ENCODE results near the gene KLRC2.

KLRC2 gene

GRCh38 chr12:10393291-10393690, 42.5 kb downstream of the KLRC2 start:
- ChIA-PET POLR2A (interaction anchor here (1.0 to 1.3 kb wide), 2 partner anchors 28 to 180 kb away, joined by 3 to 12 read pairs; partner anchors contain the start of gene GABARAPL1), CTCF (interaction anchor here (0.5 kb wide), 1 partner anchor 57 kb away, joined by 3 read pairs; no protein-coding TSS in a partner anchor)
- no peak overlapping the region for H3K27ac ChIP-seq (ENCODE audit: extremely low read depth, low read depth, low read length)
- H3K4me3 ChIP-seq (ENCODE audit: low read depth, low read length) = no peak overlapping the region
- no peaks in the 10 kb centered on the region for H3K9me3 ChIP-seq (ENCODE audit: control insufficient read depth, insufficient read depth, low read depth, low read length)
- peaks cover 22% of the 10 kb centered on the region for H3K4me1 ChIP-seq (ENCODE audit: control insufficient read depth, insufficient read depth, low read length)
- H3K36me3 ChIP-seq (ENCODE audit: control insufficient read depth in 2 of 2, insufficient read depth in 1 of 2, low read length in 2 of 2) = no peaks in the 10 kb centered on the region
- TF ChIP-seq ZBTB8A (tag by site-specific recombination; IDR thresholded peaks at IDR 0.05) (no peak), PRDM10 (tag by site-specific recombination; IDR thresholded peaks at IDR 0.05) (no peak), ZNF843 (tag by site-specific recombination; IDR thresholded peaks at IDR 0.05) (peak; percentile 56; the same call in 1 of the 2 replicates), ZNF747 (tag by site-specific recombination; IDR thresholded peaks at IDR 0.05) (no peak), ZBTB49 (tag by site-specific recombination; IDR thresholded peaks at IDR 0.05; ENCODE audit: low read depth) (no peak), PRDM2 (tag by site-specific recombination; IDR thresholded peaks at IDR 0.05; ENCODE audit: borderline replicate concordance) (no peak), ZNF18 (tag by site-specific recombination; IDR thresholded peaks at IDR 0.05) (no peak), ZNF175 (tag by site-specific recombination; IDR thresholded peaks at IDR 0.05) (no peak), ZFP69B (tag by site-specific recombination; IDR thresholded peaks at IDR 0.05) (no peak), ZNF670 (tag by site-specific recombination; IDR thresholded peaks at IDR 0.05; ENCODE audit: low read depth) (no peak), GLIS1 (tag by site-specific recombination; IDR thresholded peaks at IDR 0.05) (no peak), GFI1B (tag by site-specific recombination; IDR thresholded peaks at IDR 0.05) (no peak), ZFHX2 (tag by site-specific recombination; conservative IDR thresholded peaks at IDR 0.05) (no peak), ZIC2 (tag by site-specific recombination; IDR thresholded peaks at IDR 0.05) (no peak), ZNF707 (tag by site-specific recombination; IDR thresholded peaks at IDR 0.05) (no peak), ZNF791 (tag by site-specific recombination; IDR thresholded peaks at IDR 0.05) (no peak), ZNF449 (tag by site-specific recombination; IDR thresholded peaks at IDR 0.05) (no peak), ZNF677 (tag by site-specific recombination; IDR thresholded peaks at IDR 0.05) (no peak), ZNF501 (tag by site-specific recombination; IDR thresholded peaks at IDR 0.05) (no peak), ZNF394 (tag by site-specific recombination; IDR thresholded peaks at IDR 0.05; ENCODE audit: borderline replicate concordance) (no peak), PBX3 (CRISPR knock-in tag; IDR thresholded peaks at IDR 0.05) (no peak), ZNF146 (tag by site-specific recombination; IDR thresholded peaks at IDR 0.05) (no peak), ZNF350 (tag by site-specific recombination; IDR thresholded peaks at IDR 0.05) (no peak)
